GM12878 (cell line): ENCODE data around the gene GTSE1. TPM values are rescaled to one million over a fixed set of nuclear protein-coding genes. Genes with fewer than 3 reads are reported as not detected.
A peak's percentile ranks its signal among the peaks of the same experiment; 100 is the strongest.

Source experiments
- CREM ChIP-seq: IDR thresholded peaks from 2 replicates; pipeline ENCODE4 v1.6.1; 2014; ENCODE audit warnings: antibody characterized with exemption, low read depth
- CUX1 ChIP-seq: IDR thresholded peaks from 2 replicates; pipeline ENCODE4 v1.6.1; 2012; ENCODE audit warnings: improper control_type of control experiment, low read depth, low read length; ENCODE audit not compliant: insufficient replicate concordance
- DPF2 ChIP-seq: fragments of 450-650 bp; IDR thresholded peaks from 2 replicates; pipeline ENCODE4 v1.6.1; 2017; ENCODE audit warnings: mild to moderate bottlenecking
- NFYA ChIP-seq: IDR thresholded peaks from 2 replicates; pipeline ENCODE4 v1.6.1; 2011; ENCODE audit warnings: low read depth, mild to moderate bottlenecking, low read length, improper control_type of control experiment, borderline replicate concordance
- POLR2A ChIP-seq: IDR thresholded peaks from 2 replicates; pipeline ENCODE4 v1.6.1; 2011; ENCODE audit warnings: low read depth, mild to moderate bottlenecking, low read length
- TBL1XR1 ChIP-seq: IDR thresholded peaks from 2 replicates; pipeline ENCODE4 v1.6.1; 2012; ENCODE audit warnings: low read depth, low read length, improper control_type of control experiment
- TCF7 ChIP-seq: IDR thresholded peaks from 2 replicates; pipeline ENCODE4 v1.6.1; 2014; ENCODE audit warnings: antibody characterized with exemption, borderline replicate concordance
- ZBTB4 ChIP-seq: fragments of 450-650 bp; formaldehyde crosslinking; IDR thresholded peaks from 2 replicates; pipeline ENCODE4 v1.4.0; 2022; ENCODE audit warnings: mild to moderate bottlenecking, moderate library complexity
- polyA plus RNA-seq, 11 experiments: library from polyadenylated mRNA; depleted of rRNA in 4 of 11; unstranded in 6 of 11; stranded (reverse) in 5 of 11; fragments of >200 nt; fragmentation: Nextera tagmentation in 4 of 11; fragmentation: Illumina TruSeq in 1 of 11; extraction: Ambion mirVana in 4 of 11; extraction: Trizol in 1 of 11; gene quantifications; 1 replicate in 1 of 11; 2 replicates in 10 of 11; pipeline versions ENCODE4 v1.2.1 to v1.2.3, GENCODE V29; 2011 to 2016; ENCODE audit warnings: inconsistent platforms in 2 of 11, missing spikeins in 2 of 11, low read depth in 1 of 11
- total RNA-seq, 4 experiments: library from RNA; depleted of rRNA in 3 of 4; stranded (reverse); fragments of >200 nt in 3 of 4; fragmentation: Illumina TruSeq in 1 of 4; extraction: Trizol in 1 of 4; gene quantifications; 2 replicates each; pipeline versions ENCODE4 v1.2.1 to v1.2.3, GENCODE V29; 2013 to 2021
- TF ChIP-seq, protein P1 (sequence below): fragments of 150-350 bp; IDR thresholded peaks from 2 replicates; pipeline ENCODE4 v1.6.1; 2016; ENCODE audit warnings: low read depth, low read length
- TF ChIP-seq, protein P2 (sequence below): fragments of 450-650 bp; IDR thresholded peaks from 2 replicates; pipeline ENCODE4 v1.6.1; 2017; ENCODE audit warnings: mild to moderate bottlenecking, moderate library complexity
- TF ChIP-seq, protein P3 (sequence below): IDR thresholded peaks from 2 replicates; pipeline ENCODE4 v1.6.1; 2012; ENCODE audit warnings: low read length, inconsistent platforms

Gene GTSE1
- total and polyA plus RNA-seq, 10 of the 15 experiments (the other 5 are each of a cell fraction or from before 2014, with no cell fraction given): 6.6 to 46.2 (median 32.3) TPM

GRCh38 chr22:46250035-46250782, 46.5 kb upstream of the GTSE1 start, which contains the start of gene CDPF1 (continued):
- TF ChIP-seq, protein P1, sequence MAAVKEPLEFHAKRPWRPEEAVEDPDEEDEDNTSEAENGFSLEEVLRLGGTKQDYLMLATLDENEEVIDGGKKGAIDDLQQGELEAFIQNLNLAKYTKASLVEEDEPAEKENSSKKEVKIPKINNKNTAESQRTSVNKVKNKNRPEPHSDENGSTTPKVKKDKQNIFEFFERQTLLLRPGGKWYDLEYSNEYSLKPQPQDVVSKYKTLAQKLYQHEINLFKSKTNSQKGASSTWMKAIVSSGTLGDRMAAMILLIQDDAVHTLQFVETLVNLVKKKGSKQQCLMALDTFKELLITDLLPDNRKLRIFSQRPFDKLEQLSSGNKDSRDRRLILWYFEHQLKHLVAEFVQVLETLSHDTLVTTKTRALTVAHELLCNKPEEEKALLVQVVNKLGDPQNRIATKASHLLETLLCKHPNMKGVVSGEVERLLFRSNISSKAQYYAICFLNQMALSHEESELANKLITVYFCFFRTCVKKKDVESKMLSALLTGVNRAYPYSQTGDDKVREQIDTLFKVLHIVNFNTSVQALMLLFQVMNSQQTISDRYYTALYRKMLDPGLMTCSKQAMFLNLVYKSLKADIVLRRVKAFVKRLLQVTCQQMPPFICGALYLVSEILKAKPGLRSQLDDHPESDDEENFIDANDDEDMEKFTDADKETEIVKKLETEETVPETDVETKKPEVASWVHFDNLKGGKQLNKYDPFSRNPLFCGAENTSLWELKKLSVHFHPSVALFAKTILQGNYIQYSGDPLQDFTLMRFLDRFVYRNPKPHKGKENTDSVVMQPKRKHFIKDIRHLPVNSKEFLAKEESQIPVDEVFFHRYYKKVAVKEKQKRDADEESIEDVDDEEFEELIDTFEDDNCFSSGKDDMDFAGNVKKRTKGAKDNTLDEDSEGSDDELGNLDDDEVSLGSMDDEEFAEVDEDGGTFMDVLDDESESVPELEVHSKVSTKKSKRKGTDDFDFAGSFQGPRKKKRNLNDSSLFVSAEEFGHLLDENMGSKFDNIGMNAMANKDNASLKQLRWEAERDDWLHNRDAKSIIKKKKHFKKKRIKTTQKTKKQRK: no peak
- TF ChIP-seq ZBTB4 (no peak), CREM (0 out of 2 replicates have a peak, but pooled peaks have one; percentile 6), DPF2 (peak; percentile 50; the same call in 1 of the 2 replicates), CUX1 (no peak), TCF7 (no peak), TBL1XR1 (0 out of 2 replicates have a peak, but pooled peaks have one; percentile 22), NFYA (no peak), POLR2A (peak; percentile 92)
- TF ChIP-seq, protein P2, sequence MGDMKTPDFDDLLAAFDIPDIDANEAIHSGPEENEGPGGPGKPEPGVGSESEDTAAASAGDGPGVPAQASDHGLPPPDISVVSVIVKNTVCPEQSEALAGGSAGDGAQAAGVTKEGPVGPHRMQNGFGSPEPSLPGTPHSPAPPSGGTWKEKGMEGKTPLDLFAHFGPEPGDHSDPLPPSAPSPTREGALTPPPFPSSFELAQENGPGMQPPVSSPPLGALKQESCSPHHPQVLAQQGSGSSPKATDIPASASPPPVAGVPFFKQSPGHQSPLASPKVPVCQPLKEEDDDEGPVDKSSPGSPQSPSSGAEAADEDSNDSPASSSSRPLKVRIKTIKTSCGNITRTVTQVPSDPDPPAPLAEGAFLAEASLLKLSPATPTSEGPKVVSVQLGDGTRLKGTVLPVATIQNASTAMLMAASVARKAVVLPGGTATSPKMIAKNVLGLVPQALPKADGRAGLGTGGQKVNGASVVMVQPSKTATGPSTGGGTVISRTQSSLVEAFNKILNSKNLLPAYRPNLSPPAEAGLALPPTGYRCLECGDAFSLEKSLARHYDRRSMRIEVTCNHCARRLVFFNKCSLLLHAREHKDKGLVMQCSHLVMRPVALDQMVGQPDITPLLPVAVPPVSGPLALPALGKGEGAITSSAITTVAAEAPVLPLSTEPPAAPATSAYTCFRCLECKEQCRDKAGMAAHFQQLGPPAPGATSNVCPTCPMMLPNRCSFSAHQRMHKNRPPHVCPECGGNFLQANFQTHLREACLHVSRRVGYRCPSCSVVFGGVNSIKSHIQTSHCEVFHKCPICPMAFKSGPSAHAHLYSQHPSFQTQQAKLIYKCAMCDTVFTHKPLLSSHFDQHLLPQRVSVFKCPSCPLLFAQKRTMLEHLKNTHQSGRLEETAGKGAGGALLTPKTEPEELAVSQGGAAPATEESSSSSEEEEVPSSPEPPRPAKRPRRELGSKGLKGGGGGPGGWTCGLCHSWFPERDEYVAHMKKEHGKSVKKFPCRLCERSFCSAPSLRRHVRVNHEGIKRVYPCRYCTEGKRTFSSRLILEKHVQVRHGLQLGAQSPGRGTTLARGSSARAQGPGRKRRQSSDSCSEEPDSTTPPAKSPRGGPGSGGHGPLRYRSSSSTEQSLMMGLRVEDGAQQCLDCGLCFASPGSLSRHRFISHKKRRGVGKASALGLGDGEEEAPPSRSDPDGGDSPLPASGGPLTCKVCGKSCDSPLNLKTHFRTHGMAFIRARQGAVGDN: peak; percentile 84
- TF ChIP-seq, protein P3, sequence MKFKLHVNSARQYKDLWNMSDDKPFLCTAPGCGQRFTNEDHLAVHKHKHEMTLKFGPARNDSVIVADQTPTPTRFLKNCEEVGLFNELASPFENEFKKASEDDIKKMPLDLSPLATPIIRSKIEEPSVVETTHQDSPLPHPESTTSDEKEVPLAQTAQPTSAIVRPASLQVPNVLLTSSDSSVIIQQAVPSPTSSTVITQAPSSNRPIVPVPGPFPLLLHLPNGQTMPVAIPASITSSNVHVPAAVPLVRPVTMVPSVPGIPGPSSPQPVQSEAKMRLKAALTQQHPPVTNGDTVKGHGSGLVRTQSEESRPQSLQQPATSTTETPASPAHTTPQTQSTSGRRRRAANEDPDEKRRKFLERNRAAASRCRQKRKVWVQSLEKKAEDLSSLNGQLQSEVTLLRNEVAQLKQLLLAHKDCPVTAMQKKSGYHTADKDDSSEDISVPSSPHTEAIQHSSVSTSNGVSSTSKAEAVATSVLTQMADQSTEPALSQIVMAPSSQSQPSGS: no peak
